ENCODE data around the gene SAP30BP. TPM values are rescaled to one million over a fixed set of nuclear protein-coding genes. Genes with fewer than 3 reads are reported as not detected.

Gene SAP30BP
- total and polyA plus RNA-seq, 2 donors (not counting 1 experiment from before 2014, with no cell fraction given): 143 to 148 TPM

- DNase-seq (no peak), ATAC-seq (ENCODE audit: low read depth) (no peak)
- Histone ChIP-seq H4K20me1 (ENCODE audit: control insufficient read depth, insufficient read depth, low read length, poor library complexity, severe bottlenecking) (peaks cover 5% of the 10 kb centered on the region), H3K36me3 (replicated peaks in 1 of 2; ENCODE audit: control extremely low read depth in 1 of 2, control insufficient read depth in 1 of 2, extremely low read depth in 1 of 2, insufficient read depth in 2 of 2, low read length in 1 of 2) (peaks cover 0 to 90% of the 10 kb centered on the region in 2 experiments), H3K4me3 (ENCODE audit: control extremely low read depth in 1 of 5, extremely low read depth in 1 of 5, insufficient read depth in 1 of 5, low read depth in 2 of 5, low read length in 4 of 5) (no peak overlapping the region), H3K27me3 (replicated peaks in 1 of 4; ENCODE audit: control extremely low read depth in 1 of 4, control insufficient read depth in 3 of 4, insufficient read depth in 4 of 4, low read length in 3 of 4) (no peaks in the 10 kb centered on the region), H3K4me2 (replicated peaks; ENCODE audit: low read depth, low read length, poor library complexity, severe bottlenecking) (no peak overlapping the region), H3K79me2 (ENCODE audit: control insufficient read depth, insufficient read depth, low read length) (peaks cover under 1% of the 10 kb centered on the region), H3K4me1 (ENCODE audit: control insufficient read depth in 2 of 2, insufficient read depth in 2 of 2, low read length in 2 of 2) (no peaks in the 10 kb centered on the region), H3K9me3 (ENCODE audit: control extremely low read depth in 1 of 3, control insufficient read depth in 2 of 3, insufficient read depth in 1 of 3, low read length in 2 of 3) (no peaks in the 10 kb centered on the region), H3K9ac (ENCODE audit: low read length) (no peak overlapping the region), H2AFZ (ENCODE audit: insufficient read depth, low read depth, low read length, poor library complexity, severe bottlenecking) (no peak overlapping the region), H3K27ac (ENCODE audit: low read length in 2 of 2) (no peak overlapping the region)
- Mint-ChIP-seq H3K9me3 (ENCODE audit: insufficient read depth) (no peaks in the 10 kb centered on the region), H3K4me1 (no peaks in the 10 kb centered on the region), H3K27me3 (no peaks in the 10 kb centered on the region), H3K27ac (no peak overlapping the region), H3K4me3 (no peak overlapping the region)
- no peak for TF ChIP-seq EZH2 (IDR thresholded peaks at IDR 0.05; ENCODE audit: borderline replicate concordance, insufficient read depth, low read depth, low read length, poor library complexity, severe bottlenecking)
- TF ChIP-seq, protein P1, sequence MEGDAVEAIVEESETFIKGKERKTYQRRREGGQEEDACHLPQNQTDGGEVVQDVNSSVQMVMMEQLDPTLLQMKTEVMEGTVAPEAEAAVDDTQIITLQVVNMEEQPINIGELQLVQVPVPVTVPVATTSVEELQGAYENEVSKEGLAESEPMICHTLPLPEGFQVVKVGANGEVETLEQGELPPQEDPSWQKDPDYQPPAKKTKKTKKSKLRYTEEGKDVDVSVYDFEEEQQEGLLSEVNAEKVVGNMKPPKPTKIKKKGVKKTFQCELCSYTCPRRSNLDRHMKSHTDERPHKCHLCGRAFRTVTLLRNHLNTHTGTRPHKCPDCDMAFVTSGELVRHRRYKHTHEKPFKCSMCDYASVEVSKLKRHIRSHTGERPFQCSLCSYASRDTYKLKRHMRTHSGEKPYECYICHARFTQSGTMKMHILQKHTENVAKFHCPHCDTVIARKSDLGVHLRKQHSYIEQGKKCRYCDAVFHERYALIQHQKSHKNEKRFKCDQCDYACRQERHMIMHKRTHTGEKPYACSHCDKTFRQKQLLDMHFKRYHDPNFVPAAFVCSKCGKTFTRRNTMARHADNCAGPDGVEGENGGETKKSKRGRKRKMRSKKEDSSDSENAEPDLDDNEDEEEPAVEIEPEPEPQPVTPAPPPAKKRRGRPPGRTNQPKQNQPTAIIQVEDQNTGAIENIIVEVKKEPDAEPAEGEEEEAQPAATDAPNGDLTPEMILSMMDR (IDR thresholded peaks at IDR 0.05): no peak
- WGBS (ENCODE audit: insufficient coverage): 98% methylated on average over 12 of the region's 12 CpGs
- intact Hi-C loops (cut with micrococcal nuclease): no loop called here
- CTCF ChIA-PET: interaction anchor here (0.9 to 1.6 kb wide), 2 partner anchors 28 to 47 kb away, joined by 3 to 7 read pairs; no protein-coding TSS in a partner anchor
- POLR2A ChIA-PET: no interaction called here
Measured at GRCh38 chr17:75703191-75703590, 36.1 kb downstream of the SAP30BP start.

DNA sequence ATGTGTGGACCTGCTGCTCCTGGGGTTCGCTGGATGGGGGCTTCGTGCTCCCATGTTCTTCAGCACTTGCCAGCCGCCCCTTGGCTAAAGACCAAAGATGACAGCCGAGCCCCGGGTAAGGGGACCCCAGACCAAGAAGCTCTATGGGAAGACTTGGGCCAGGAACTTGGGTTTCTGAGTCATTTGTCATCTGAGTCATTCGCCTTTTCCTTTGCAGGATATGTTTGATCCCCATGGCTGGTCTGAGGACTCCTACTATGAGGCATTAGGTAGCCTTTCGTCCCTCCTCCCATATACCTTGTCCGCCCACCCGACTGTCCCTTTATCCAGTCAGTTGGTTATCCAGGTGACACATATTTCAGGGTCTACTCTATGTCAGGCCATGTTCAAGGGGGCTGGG lies 36.5 kb downstream of the SAP30BP start:
- Histone ChIP-seq H3K9me3 (ENCODE audit: control extremely low read depth in 1 of 3, control insufficient read depth in 2 of 3, insufficient read depth in 1 of 3, low read length in 2 of 3) (no peaks in the 10 kb centered on the region), H2AFZ (ENCODE audit: insufficient read depth, low read depth, low read length, poor library complexity, severe bottlenecking) (no peak overlapping the region), H3K4me3 (ENCODE audit: control extremely low read depth in 1 of 5, extremely low read depth in 1 of 5, insufficient read depth in 1 of 5, low read depth in 2 of 5, low read length in 4 of 5) (no peak overlapping the region), H3K79me2 (ENCODE audit: control insufficient read depth, insufficient read depth, low read length) (no peaks in the 10 kb centered on the region), H3K4me1 (ENCODE audit: control insufficient read depth in 2 of 2, insufficient read depth in 2 of 2, low read length in 2 of 2) (no peaks in the 10 kb centered on the region), H3K9ac (ENCODE audit: low read length) (no peak overlapping the region), H3K4me2 (replicated peaks; ENCODE audit: low read depth, low read length, poor library complexity, severe bottlenecking) (no peak overlapping the region), H3K27ac (ENCODE audit: low read length in 2 of 2) (no peak overlapping the region), H3K36me3 (replicated peaks in 1 of 2; ENCODE audit: control extremely low read depth in 1 of 2, control insufficient read depth in 1 of 2, extremely low read depth in 1 of 2, insufficient read depth in 2 of 2, low read length in 1 of 2) (peaks cover 0 to 92% of the 10 kb centered on the region in 2 experiments), H4K20me1 (ENCODE audit: control insufficient read depth, insufficient read depth, low read length, poor library complexity, severe bottlenecking) (peaks cover under 1% of the 10 kb centered on the region), H3K27me3 (replicated peaks in 1 of 4; ENCODE audit: control extremely low read depth in 1 of 4, control insufficient read depth in 3 of 4, insufficient read depth in 4 of 4, low read length in 3 of 4) (no peaks in the 10 kb centered on the region)
- TF ChIP-seq EZH2 (IDR thresholded peaks at IDR 0.05; ENCODE audit: borderline replicate concordance, insufficient read depth, low read depth, low read length, poor library complexity, severe bottlenecking): no peak
- TF ChIP-seq, protein P1 (IDR thresholded peaks at IDR 0.05): no peak
- ChIA-PET CTCF (interaction anchor here (0.9 kb wide), 1 partner anchor 28 kb away, joined by 3 read pairs; no protein-coding TSS in a partner anchor), POLR2A (interaction anchor here (0.7 kb wide), 1 partner anchor 35 kb away, joined by 3 read pairs; no protein-coding TSS in a partner anchor)
- no peaks in the 10 kb centered on the region for H3K9me3 Mint-ChIP-seq (ENCODE audit: insufficient read depth)
- WGBS (ENCODE audit: insufficient coverage): 96% methylated on average over 9 of the region's 9 CpGs
- H3K4me1 Mint-ChIP-seq: no peaks in the 10 kb centered on the region
- no peak overlapping the region for H3K4me3 Mint-ChIP-seq
- no peak for DNase-seq
- ATAC-seq (ENCODE audit: low read depth): no peak
- intact Hi-C loops (cut with micrococcal nuclease): no loop called here
- no peaks in the 10 kb centered on the region for H3K27me3 Mint-ChIP-seq
- H3K27ac Mint-ChIP-seq: no peak overlapping the region
